ENCODE data around the gene CCDC167. TPM values are rescaled to one million over a fixed set of nuclear protein-coding genes. Genes with fewer than 3 reads are reported as not detected.

Gene CCDC167
- total RNA-seq (1 to 10 TPM; 7.3 to 8.0 TPM), total RNA-seq (3.3 to 31.4 (median 10.4) reads per million in 172 experiments)
- polyA plus RNA-seq (2013, experiment 1 of 2), result 59.3 TPM
- polyA plus RNA-seq (2013, experiment 2 of 2), result 55.4 TPM

- Mint-ChIP-seq H3K9me3 (no peaks in the 10 kb centered on the region), H3K4me1 (ENCODE audit: low read depth) (peaks cover 79% of the 10 kb centered on the region), H3K27me3 (no peaks in the 10 kb centered on the region), H3K36me3 (ENCODE audit: low read depth) (peaks cover 5% of the 10 kb centered on the region), H3K4me3 (peak within 1 kb of the TSS; percentile 93), H3K27ac (peak within 1 kb of the TSS; percentile 97)
- ChIA-PET CTCF (interaction anchor here (1.1 to 10.5 kb wide), 2 partner anchors 18 to 66 kb away, joined by 6 to 101 read pairs; no protein-coding TSS in a partner anchor), POLR2A (interaction anchor here (0.8 to 10.6 kb wide), 7 partner anchors 9 to 67 kb away, joined by 3 to 330 read pairs (median 4); partner anchors contain the start of gene CMTR1)
- no peaks in the 10 kb centered on the region for H3K9me3 ChIP-seq (ENCODE audit: control insufficient read depth in 1 of 2, insufficient read depth in 1 of 2, low read length in 2 of 2)
- H3K27me3 ChIP-seq (ENCODE audit: control insufficient read depth in 1 of 2, insufficient read depth in 2 of 2, low read length in 2 of 2), result no peaks in the 10 kb centered on the region
- no peaks in the 10 kb centered on the region for H3K36me3 ChIP-seq (ENCODE audit: insufficient read depth, low read length)
- H3K4me1 ChIP-seq (ENCODE audit: insufficient read depth, low read length), result peaks cover 87% of the 10 kb centered on the region
- ATAC-seq (ENCODE audit: poor library complexity) (peak; percentile 66), DNase-seq (peak; percentile 90 to 98 (median 94))
- H3K4me3 ChIP-seq (ENCODE audit: low read length), result peak within 1 kb of the TSS; percentile 86
- intact Hi-C loops (cut with DNase I, micrococcal nuclease), result loop anchor here (1.0 to 5.0 kb wide), 5 partner anchors 17 to 318 kb away; partner anchors contain the start of genes CMTR1 (in 1 of the 2) and ZFAND3 (in 1 of the 2)
- no peak for TF ChIP-seq CTCF (IDR thresholded peaks at IDR 0.05)
- peak within 1 kb of the TSS; percentile 77 to 81 for H3K27ac ChIP-seq (ENCODE audit: low read depth in 1 of 2, low read length in 2 of 2)
These were observed at the start of gene CCDC167 for GRCh38 chr6:37499433-37500293. Gene CCDC167 (minus strand): TSS chr6:37499893. CDS start chr6:37499863, 30 bp downstream.

GRCh38 chr6:37549154-37549553, 49.5 kb upstream of the CCDC167 start:
- Mint-ChIP-seq H3K27ac (no peak overlapping the region), H3K4me3 (no peak overlapping the region), H3K36me3 (ENCODE audit: low read depth) (no peaks in the 10 kb centered on the region), H3K27me3 (no peaks in the 10 kb centered on the region), H3K4me1 (ENCODE audit: low read depth) (peaks cover 46% of the 10 kb centered on the region), H3K9me3 (no peaks in the 10 kb centered on the region)
- no peak for ATAC-seq (ENCODE audit: poor library complexity)
- H3K9me3 ChIP-seq (ENCODE audit: control insufficient read depth in 1 of 2, insufficient read depth in 1 of 2, low read length in 2 of 2), result no peaks in the 10 kb centered on the region
- no peak for DNase-seq
- H3K27ac ChIP-seq (ENCODE audit: low read depth in 1 of 2, low read length in 2 of 2), result no peak overlapping the region
- no peak for TF ChIP-seq CTCF (IDR thresholded peaks at IDR 0.05)
- H3K4me1 ChIP-seq (ENCODE audit: insufficient read depth, low read length), result peaks cover 45% of the 10 kb centered on the region
- CTCF ChIA-PET, result no interaction called here
- intact Hi-C loops (cut with DNase I, micrococcal nuclease), result no loop called here
- no peaks in the 10 kb centered on the region for H3K27me3 ChIP-seq (ENCODE audit: control insufficient read depth in 1 of 2, insufficient read depth in 2 of 2, low read length in 2 of 2)
- POLR2A ChIA-PET, result interaction anchor here (0.8 to 2.6 kb wide), 5 partner anchors 11 to 68 kb away, joined by 3 to 19 read pairs (median 5); no protein-coding TSS in a partner anchor
- no peaks in the 10 kb centered on the region for H3K36me3 ChIP-seq (ENCODE audit: insufficient read depth, low read length)
- H3K4me3 ChIP-seq (ENCODE audit: low read length), result no peak overlapping the region

GRCh38 chr6:37548067-37548674, 48.5 kb upstream of the CCDC167 start:
- no peaks in the 10 kb centered on the region for H3K27me3 ChIP-seq (ENCODE audit: control insufficient read depth in 1 of 2, insufficient read depth in 2 of 2, low read length in 2 of 2)
- Mint-ChIP-seq H3K4me1 (ENCODE audit: low read depth) (peaks cover 48% of the 10 kb centered on the region), H3K36me3 (ENCODE audit: low read depth) (no peaks in the 10 kb centered on the region), H3K4me3 (no peak overlapping the region), H3K9me3 (no peaks in the 10 kb centered on the region), H3K27me3 (no peaks in the 10 kb centered on the region), H3K27ac (peak overlapping the region; percentile 81)
- peak overlapping the region in 1 of 2 donors; percentile 65 for H3K27ac ChIP-seq (ENCODE audit: low read depth in 1 of 2, low read length in 2 of 2)
- no peak for TF ChIP-seq CTCF (IDR thresholded peaks at IDR 0.05)
- H3K36me3 ChIP-seq (ENCODE audit: insufficient read depth, low read length), result no peaks in the 10 kb centered on the region
- ChIA-PET POLR2A (interaction anchor here (0.5 to 3.2 kb wide), 11 partner anchors 10 to 115 kb away, joined by 3 to 37 read pairs (median 5); partner anchors contain the start of gene CMTR1), CTCF (interaction anchor here (1.4 kb wide), 1 partner anchor 18 kb away, joined by 4 read pairs; no protein-coding TSS in a partner anchor)
- DNase-seq, result no peak
- H3K4me1 ChIP-seq (ENCODE audit: insufficient read depth, low read length), result peaks cover 37% of the 10 kb centered on the region
- H3K9me3 ChIP-seq (ENCODE audit: control insufficient read depth in 1 of 2, insufficient read depth in 1 of 2, low read length in 2 of 2), result no peaks in the 10 kb centered on the region
- no peak for ATAC-seq (ENCODE audit: poor library complexity)
- intact Hi-C loops (cut with DNase I, micrococcal nuclease), result no loop called here
- no peak overlapping the region for H3K4me3 ChIP-seq (ENCODE audit: low read length)
